K562 (cell line): ENCODE data around the gene SLC25A21. TPM values are rescaled to one million over a fixed set of nuclear protein-coding genes. Genes with fewer than 3 reads are reported as not detected.

Source experiments
- HES1 ChIP-seq: fragments of 450-650 bp; IDR thresholded peaks from 2 replicates; pipeline ENCODE4 v1.6.1; 2016; ENCODE audit warnings: low read depth, mild to moderate bottlenecking, moderate library complexity
- JUND ChIP-seq, 2 experiments: IDR thresholded peaks; 2 replicates in 1 of 2; 3 replicates in 1 of 2; pipeline ENCODE4 v1.6.1; 2011; ENCODE audit warnings: borderline replicate concordance in 2 of 2, low read depth in 2 of 2, low read length in 2 of 2, improper control_type of control experiment in 1 of 2, missing biosample characterization in 1 of 2, missing genetic modification characterization in 1 of 2, missing genetic modification reagents in 1 of 2
- PCBP2 ChIP-seq: fragments of 200-400 bp; formaldehyde crosslinking; IDR thresholded peaks from 2 replicates; pipeline ENCODE4 v1.6.1; 2018; ENCODE audit warnings: low read length, low read depth, mild to moderate bottlenecking, moderate library complexity; ENCODE audit not compliant: poor library complexity, severe bottlenecking
- RAD21 ChIP-seq, 2 experiments: fragments of 250-450 bp in 1 of 2; fragments of 450-650 bp in 1 of 2; sonication (Bioruptor Pico) in 1 of 2; formaldehyde crosslinking in 1 of 2; IDR thresholded peaks in 1 of 2; conservative IDR thresholded peaks in 1 of 2; 2 replicates each; pipeline versions ENCODE4 v1.4.0 to v1.8.0; 2020 to 2022; ENCODE audit warnings: mild to moderate bottlenecking in 2 of 2, moderate library complexity in 1 of 2
- RUNX1 ChIP-seq: sonication (generic); IDR thresholded peaks from 2 replicates; pipeline ENCODE4 v1.6.1; 2016; ENCODE audit warnings: antibody characterized with exemption, low read depth
- TCF7 ChIP-seq: sonication (generic); IDR thresholded peaks from 2 replicates; pipeline ENCODE4 v1.6.1; 2016; ENCODE audit warnings: antibody characterized with exemption, borderline replicate concordance
- ZNF561 ChIP-seq: fragments of 450-650 bp; formaldehyde crosslinking; conservative IDR thresholded peaks from 2 replicates; pipeline ENCODE4 v1.4.0; 2020; ENCODE audit warnings: mild to moderate bottlenecking, moderate library complexity
- polyA plus RNA-seq, 8 experiments: library from polyadenylated mRNA; depleted of rRNA in 4 of 8; stranded (reverse) in 5 of 8; unstranded in 3 of 8; fragments of >200 nt; fragmentation: Nextera tagmentation in 2 of 8; fragmentation: Illumina TruSeq in 1 of 8; extraction: Ambion mirVana in 2 of 8; extraction: Trizol in 1 of 8; gene quantifications; 2 replicates each; pipeline versions ENCODE4 v1.2.1 to v1.2.3, GENCODE V29; 2011 to 2014; ENCODE audit warnings: inconsistent platforms in 1 of 8, missing spikeins in 1 of 8
- total RNA-seq, 7 experiments: library from RNA; depleted of rRNA in 6 of 7; stranded (reverse); fragments of >200 nt in 6 of 7; fragmentation: Illumina TruSeq in 2 of 7; extraction: Trizol in 2 of 7; gene quantifications; 2 replicates each; pipeline versions ENCODE4 v1.2.1 to v1.2.3, GENCODE V29; 2011 to 2021; ENCODE audit warnings: low replicate concordance in 1 of 7
- TF ChIP-seq, protein P1 (sequence below): sonication (generic); formaldehyde crosslinking; IDR thresholded peaks from 2 replicates; pipeline ENCODE4 v1.8.1; 2023; ENCODE audit warnings: mild to moderate bottlenecking, missing genetic modification reagents
- TF ChIP-seq, protein P2 (sequence below), 2 experiments: fragments of 450-650 bp; formaldehyde crosslinking in 1 of 2; IDR thresholded peaks; 2 replicates each; pipeline versions ENCODE4 v1.4.0 to v1.6.1; 2014 to 2020; ENCODE audit warnings: mild to moderate bottlenecking in 2 of 2, borderline replicate concordance in 1 of 2, low read depth in 1 of 2

The SLC25A21 gene
- total and polyA plus RNA-seq, 9 of the 15 experiments (the other 6 are each of a cell fraction or from before 2014, with no cell fraction given), result 15.2 to 46.7 (median 28.7) TPM

GRCh38 chr14:36941783-36942521 is 230.5 kb downstream of the SLC25A21 start (continued):
- TF ChIP-seq, protein P1, sequence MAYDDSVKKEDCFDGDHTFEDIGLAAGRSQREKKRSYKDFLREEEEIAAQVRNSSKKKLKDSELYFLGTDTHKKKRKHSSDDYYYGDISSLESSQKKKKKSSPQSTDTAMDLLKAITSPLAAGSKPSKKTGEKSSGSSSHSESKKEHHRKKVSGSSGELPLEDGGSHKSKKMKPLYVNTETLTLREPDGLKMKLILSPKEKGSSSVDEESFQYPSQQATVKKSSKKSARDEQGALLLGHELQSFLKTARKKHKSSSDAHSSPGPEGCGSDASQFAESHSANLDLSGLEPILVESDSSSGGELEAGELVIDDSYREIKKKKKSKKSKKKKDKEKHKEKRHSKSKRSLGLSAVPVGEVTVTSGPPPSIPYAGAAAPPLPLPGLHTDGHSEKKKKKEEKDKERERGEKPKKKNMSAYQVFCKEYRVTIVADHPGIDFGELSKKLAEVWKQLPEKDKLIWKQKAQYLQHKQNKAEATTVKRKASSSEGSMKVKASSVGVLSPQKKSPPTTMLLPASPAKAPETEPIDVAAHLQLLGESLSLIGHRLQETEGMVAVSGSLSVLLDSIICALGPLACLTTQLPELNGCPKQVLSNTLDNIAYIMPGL (CRISPR knock-in tag), result no peak
- peak; percentile 67 to 78 for TF ChIP-seq RAD21 (CRISPR knock-in tag; conservative IDR thresholded peaks at IDR 0.05 in 1 of 2, IDR thresholded peaks at IDR 0.05 in 1 of 2)
- TF ChIP-seq, protein P2, sequence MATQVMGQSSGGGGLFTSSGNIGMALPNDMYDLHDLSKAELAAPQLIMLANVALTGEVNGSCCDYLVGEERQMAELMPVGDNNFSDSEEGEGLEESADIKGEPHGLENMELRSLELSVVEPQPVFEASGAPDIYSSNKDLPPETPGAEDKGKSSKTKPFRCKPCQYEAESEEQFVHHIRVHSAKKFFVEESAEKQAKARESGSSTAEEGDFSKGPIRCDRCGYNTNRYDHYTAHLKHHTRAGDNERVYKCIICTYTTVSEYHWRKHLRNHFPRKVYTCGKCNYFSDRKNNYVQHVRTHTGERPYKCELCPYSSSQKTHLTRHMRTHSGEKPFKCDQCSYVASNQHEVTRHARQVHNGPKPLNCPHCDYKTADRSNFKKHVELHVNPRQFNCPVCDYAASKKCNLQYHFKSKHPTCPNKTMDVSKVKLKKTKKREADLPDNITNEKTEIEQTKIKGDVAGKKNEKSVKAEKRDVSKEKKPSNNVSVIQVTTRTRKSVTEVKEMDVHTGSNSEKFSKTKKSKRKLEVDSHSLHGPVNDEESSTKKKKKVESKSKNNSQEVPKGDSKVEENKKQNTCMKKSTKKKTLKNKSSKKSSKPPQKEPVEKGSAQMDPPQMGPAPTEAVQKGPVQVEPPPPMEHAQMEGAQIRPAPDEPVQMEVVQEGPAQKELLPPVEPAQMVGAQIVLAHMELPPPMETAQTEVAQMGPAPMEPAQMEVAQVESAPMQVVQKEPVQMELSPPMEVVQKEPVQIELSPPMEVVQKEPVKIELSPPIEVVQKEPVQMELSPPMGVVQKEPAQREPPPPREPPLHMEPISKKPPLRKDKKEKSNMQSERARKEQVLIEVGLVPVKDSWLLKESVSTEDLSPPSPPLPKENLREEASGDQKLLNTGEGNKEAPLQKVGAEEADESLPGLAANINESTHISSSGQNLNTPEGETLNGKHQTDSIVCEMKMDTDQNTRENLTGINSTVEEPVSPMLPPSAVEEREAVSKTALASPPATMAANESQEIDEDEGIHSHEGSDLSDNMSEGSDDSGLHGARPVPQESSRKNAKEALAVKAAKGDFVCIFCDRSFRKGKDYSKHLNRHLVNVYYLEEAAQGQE (IDR thresholded peaks at IDR 0.05; ENCODE audit: borderline replicate concordance), result peak; percentile 69; the same call in 1 of the 2 replicates
- TF ChIP-seq, protein P2 (CRISPR knock-in tag; IDR thresholded peaks at IDR 0.05; ENCODE audit: low read depth), result no peak
- no peak for TF ChIP-seq PCBP2
- no peak for TF ChIP-seq TCF7
- no peak for TF ChIP-seq ZNF561 (CRISPR knock-in tag)
- TF ChIP-seq HES1, result no peak
- TF ChIP-seq JUND (IDR thresholded peaks at IDR 0.05; ENCODE audit: borderline replicate concordance, low read depth, low read length), result 0 out of 2 replicates have a peak, but pooled peaks have one; percentile 4
- TF ChIP-seq JUND (tag; IDR thresholded peaks at IDR 0.05; ENCODE audit: borderline replicate concordance, low read depth, low read length), result no peak
- no peak for TF ChIP-seq RUNX1
